ENCODE results near the gene TMEM238. TPM values are rescaled to one million over a fixed set of nuclear protein-coding genes. Genes with fewer than 3 reads are reported as not detected.

TMEM238 gene
- total and polyA plus RNA-seq, 9 of the 15 experiments (the other 6 are each of a cell fraction or from before 2014, with no cell fraction given): 0.18 to 5.1 (median 1.3) TPM; not detected in 4

DNA sequence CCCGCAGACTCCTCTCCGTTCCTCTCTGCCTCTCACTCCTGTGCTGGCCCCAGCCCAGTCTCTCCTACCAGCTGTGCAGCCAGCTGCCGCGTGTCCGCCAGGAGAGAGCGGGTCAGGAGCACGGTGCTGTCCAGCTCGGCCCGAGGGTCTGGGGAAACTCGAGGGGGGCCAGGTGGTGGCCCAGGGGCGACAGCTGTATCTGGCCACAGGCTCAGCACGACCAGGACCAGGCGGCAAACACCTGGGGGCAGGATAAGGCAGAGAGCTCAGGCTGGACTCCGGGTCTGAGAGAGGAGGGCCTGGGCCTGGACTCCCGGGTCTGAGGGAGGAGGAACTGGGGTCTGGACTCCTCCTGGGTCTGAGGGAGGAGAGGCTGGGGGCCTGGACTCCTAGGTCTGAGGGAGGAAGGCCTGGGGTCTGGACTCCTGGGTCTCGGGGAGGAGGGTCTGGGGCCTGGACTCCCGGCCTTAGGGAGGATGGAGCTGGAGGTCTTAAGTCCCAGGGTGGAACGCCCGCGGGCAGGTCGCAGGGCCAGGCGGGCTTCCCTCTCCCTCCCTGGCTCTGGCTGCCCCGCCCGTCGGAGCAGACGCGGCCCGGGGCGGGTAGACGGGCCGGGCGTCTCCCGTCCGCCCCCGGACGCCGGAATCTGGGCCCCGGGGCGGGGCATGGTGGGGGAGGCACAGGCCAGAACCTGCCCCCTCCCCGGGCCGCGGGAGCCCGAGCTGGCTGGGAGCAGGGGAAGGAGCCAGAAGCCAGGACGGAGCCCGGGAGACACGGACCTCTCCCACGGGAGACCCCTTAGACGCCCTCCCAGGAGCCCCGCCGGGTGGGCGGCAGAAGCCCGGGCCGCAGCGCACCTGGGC is 15.2 kb downstream of the TMEM238 start (continued):
- TF ChIP-seq ZBTB11 (CRISPR knock-in tag; IDR thresholded peaks at IDR 0.05): no peak
- no peak for TF ChIP-seq SMAD2 (IDR thresholded peaks at IDR 0.05; ENCODE audit: low read depth, low read length)
- no peak for TF ChIP-seq RFX5 (IDR thresholded peaks at IDR 0.05; ENCODE audit: low read depth, low read length)
- TF ChIP-seq, protein P1, sequence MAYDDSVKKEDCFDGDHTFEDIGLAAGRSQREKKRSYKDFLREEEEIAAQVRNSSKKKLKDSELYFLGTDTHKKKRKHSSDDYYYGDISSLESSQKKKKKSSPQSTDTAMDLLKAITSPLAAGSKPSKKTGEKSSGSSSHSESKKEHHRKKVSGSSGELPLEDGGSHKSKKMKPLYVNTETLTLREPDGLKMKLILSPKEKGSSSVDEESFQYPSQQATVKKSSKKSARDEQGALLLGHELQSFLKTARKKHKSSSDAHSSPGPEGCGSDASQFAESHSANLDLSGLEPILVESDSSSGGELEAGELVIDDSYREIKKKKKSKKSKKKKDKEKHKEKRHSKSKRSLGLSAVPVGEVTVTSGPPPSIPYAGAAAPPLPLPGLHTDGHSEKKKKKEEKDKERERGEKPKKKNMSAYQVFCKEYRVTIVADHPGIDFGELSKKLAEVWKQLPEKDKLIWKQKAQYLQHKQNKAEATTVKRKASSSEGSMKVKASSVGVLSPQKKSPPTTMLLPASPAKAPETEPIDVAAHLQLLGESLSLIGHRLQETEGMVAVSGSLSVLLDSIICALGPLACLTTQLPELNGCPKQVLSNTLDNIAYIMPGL (CRISPR knock-in tag; IDR thresholded peaks at IDR 0.05): no peak
- TF ChIP-seq CCNT2 (IDR thresholded peaks at IDR 0.05; ENCODE audit: borderline replicate concordance, extremely low read depth, insufficient read length, low read depth, low read length): peak; percentile 57
- no peak for TF ChIP-seq DIDO1 (tag; IDR thresholded peaks at IDR 0.05; ENCODE audit: low read depth)
- TF ChIP-seq ZBTB1 (CRISPR knock-in tag; IDR thresholded peaks at IDR 0.05; ENCODE audit: borderline replicate concordance, low read depth): no peak
- no peak for TF ChIP-seq EP400 (IDR thresholded peaks at IDR 0.05)
- no peak for TF ChIP-seq TBP (optimal IDR thresholded peaks at IDR 0.05; ENCODE audit: low read depth, low read length)
- TF ChIP-seq ZNF232 (CRISPR knock-in tag; IDR thresholded peaks at IDR 0.05): no peak
- no peak for TF ChIP-seq ZNF76 (CRISPR knock-in tag; IDR thresholded peaks at IDR 0.05; ENCODE audit: borderline replicate concordance)
- TF ChIP-seq, protein P2, sequence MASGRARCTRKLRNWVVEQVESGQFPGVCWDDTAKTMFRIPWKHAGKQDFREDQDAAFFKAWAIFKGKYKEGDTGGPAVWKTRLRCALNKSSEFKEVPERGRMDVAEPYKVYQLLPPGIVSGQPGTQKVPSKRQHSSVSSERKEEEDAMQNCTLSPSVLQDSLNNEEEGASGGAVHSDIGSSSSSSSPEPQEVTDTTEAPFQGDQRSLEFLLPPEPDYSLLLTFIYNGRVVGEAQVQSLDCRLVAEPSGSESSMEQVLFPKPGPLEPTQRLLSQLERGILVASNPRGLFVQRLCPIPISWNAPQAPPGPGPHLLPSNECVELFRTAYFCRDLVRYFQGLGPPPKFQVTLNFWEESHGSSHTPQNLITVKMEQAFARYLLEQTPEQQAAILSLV (tag; IDR thresholded peaks at IDR 0.05): no peak
- TF ChIP-seq PRMT5 (CRISPR knock-in tag; IDR thresholded peaks at IDR 0.05): no peak
- TF ChIP-seq KDM2B (CRISPR knock-in tag; IDR thresholded peaks at IDR 0.05): no peak
- no peak for TF ChIP-seq BACH1 (tag; IDR thresholded peaks at IDR 0.05)
- no peak for TF ChIP-seq ZNF766 (CRISPR knock-in tag; conservative IDR thresholded peaks at IDR 0.05)
- 0 out of 2 replicates have a peak, but pooled peaks have one; percentile 9 for TF ChIP-seq ETV1 (tag; conservative IDR thresholded peaks at IDR 0.05; ENCODE audit: low read depth)
- no peak for TF ChIP-seq RBM17 (IDR thresholded peaks at IDR 0.05; ENCODE audit: borderline replicate concordance, low read depth, low read length)

Data from K562 (cell line).